ENCODE results near the gene TMOD1.
"Not testable (repeated sequence)": the region's sequence is repeated elsewhere in the genome, so short reads cannot be mapped to it uniquely, and the experiment has no call there.

The TMOD1 gene

DNA sequence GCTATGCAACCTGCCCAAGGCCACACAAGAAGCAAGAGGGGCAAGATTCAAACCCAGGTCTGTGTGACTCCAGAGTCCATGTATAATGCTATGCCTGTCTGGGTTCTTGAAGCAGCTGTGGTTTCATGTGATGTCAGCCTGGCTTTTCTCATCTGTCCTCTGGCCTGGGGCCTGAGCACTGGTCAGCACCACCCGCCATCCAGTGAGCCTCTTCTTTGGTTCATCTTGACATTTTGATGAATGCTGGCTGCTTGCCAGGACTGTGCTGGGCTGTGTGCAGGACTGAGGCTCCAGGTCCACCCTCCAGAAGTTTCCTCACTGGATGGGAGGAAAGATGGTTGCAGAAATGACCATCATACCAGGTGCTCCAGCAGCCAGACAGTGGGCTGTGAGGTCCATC lies 70.2 kb downstream of the TMOD1 start:
- no peak for DNase-seq

DNA sequence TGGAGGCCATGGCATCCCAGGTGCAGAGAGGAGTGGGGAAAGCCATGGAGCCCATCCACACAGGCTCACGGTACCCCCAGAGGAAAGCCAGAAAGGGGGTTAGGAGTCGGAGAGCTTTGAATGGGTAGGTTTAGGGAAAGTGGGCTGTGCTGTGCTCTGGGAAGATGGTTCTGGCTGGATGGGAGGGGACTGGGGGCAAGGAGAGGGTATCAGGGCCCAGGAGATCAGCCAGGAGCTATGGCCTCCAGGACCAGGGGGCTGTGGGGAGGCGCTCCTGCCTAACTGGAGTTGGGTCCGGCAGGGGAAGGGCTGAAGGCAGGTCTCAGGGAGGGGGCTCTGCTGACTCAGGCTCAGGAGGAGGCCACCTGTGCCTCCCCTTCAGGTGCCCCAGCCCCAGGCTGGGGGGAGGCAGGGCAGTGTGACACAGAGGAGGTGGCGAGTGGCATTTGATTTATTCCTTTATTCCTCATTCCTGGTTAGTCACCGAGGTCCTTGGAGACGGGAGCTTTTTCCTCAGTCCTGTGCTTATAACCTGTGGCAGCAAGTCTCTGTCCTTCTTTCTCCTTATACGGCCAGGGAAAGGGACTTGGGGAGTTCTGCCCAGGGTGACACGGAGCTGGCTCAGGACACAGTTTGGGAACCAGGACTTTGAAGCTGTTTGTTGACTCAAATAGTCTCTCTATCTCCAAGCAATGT lies 70.9 kb downstream of the TMOD1 start:
- DNase-seq = no peak

DNA sequence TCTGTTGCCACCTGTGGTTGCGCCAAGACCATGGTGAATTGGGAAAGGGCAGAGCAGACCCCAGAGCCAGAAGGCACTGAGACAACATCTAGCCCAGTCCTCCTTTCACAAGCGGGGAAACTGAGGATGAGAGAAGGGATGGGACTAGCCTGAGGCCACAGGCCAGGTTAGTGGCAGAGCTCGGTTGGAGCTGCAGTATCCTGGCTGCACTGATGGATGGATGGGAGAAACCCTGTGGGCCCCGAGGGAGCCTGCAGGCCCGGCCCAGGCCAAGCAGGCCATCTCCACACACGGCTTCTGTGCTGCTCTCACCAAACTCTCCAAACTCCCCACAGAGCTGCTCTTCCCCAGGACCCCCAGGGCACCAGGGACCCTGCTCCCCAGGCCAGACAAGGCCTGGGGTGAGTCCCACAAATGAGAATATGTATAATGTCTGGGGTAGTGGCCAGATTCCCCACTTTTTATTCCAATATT lies 71.5 kb downstream of the TMOD1 start:
- no peak for DNase-seq

DNA sequence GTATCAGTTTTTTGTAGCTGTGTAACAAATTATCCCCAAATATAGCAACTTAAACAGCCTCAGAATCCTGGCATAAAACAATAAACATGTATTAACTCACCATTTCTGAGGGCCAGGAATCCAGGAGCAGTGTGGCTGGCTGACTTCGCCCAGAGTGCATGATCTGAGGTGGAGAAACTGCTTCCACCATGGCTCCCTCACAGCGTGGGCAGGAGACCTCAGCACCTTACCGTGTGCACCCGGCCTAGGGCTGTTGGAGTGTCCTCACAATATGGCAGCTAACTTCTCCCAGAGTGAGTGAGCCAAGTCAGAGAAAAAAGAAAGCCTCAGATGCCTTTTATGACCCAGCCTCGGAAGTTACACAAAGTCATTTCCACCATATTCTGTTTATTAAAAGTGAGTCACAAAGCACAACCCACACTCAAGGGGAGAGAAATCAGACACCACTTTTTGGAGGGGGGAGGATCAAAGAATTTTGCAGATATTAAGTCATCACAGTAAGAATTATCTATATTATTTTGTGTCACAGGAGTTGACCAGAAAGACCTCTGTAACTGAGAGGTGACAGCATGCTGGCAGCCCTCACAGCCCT lies 72.1 kb downstream of the TMOD1 start:
- no peak for DNase-seq

- not testable (repeated sequence) for DNase-seq
Measured at GRCh38 chr9:97574101-97574571, 72.7 kb downstream of the TMOD1 start.

GRCh38 chr9:97574921-97575672 lies 73.6 kb downstream of the TMOD1 start:
- DNase-seq = not testable (repeated sequence)

- DNase-seq = no peak
Measured at GRCh38 chr9:97575673-97576200, 74.3 kb downstream of the TMOD1 start.

DNA sequence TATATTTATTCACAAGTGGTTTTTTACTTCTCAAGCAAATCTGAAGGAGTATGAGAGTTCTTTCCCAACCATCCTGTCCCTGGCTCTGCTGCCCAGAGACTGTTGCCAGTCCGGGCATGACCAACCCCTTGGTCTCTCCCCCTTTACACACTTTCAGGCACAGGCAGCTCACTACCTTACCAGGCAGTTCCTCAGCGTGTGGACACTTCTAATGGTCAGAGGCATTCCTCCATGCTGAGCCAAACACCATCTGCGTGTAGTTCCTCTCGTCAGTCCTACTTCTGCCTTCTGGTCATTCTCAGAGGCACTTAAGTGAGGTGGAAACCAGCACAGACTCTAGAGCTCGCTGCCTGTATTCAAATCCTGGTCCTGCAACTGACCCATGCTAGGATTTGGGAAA lies 75.6 kb downstream of the TMOD1 start:
- no peak for DNase-seq

DNA sequence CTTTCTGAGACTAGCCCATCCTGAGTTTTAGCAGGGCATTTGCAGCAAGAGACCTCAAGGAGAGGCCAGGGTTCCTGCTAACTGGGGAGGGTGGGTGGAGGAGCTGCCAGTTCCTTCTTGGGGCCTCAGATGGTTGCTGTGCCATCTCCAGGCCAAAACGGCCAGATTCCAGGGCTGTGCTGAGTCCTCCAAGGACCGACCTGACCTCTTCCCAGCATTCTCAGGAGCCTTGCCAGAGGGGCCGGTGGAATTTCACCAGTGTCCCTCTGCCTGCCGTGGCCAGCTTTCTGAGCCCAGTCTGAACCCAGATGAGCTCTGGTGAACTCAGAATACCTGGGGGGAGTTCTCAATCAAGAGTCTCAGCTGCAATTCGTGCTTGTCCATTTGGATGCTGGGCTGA lies 77.4 kb downstream of the TMOD1 start:
- DNase-seq = no peak

DNA sequence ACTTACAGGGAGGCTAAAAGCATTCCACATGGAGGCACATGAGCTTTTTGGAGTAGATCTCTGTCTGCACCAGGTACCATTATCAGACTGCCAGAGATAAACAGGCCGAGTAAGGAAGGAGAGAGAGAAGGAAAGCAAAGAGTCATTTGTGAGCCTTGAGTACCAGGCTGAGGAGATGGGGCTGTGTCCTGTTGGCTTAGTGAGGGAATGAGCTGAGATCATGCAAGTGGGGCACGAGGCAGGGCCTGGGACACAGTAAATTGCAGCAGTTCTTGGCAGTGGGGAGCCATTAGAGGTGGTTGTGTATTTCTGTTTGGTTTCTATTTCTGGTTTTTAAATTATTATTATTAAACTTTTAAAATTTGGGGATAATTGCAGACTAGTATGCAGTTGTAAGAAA lies 78.4 kb downstream of the TMOD1 start:
- DNase-seq = no peak

DNA sequence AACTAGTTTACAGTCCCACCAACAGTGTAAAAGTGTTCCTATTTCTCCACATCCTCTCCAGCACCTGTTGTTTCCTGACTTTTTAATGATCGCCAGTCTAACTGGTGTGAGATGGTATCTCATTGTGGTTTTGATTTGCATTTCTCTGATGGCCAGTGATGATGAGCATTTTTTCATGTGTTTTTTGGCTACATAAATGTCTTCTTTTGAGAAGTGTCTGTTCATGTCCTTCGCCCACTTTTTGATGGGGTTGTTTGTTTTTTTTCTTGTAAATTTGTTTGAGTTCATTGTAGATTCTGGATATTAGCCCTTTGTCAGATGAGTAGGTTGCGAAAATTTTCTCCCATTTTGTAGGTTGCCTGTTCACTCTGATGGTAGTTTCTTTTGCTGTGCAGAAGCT lies 80.1 kb downstream of the TMOD1 start:
- DNase-seq = not testable (repeated sequence)

DNA sequence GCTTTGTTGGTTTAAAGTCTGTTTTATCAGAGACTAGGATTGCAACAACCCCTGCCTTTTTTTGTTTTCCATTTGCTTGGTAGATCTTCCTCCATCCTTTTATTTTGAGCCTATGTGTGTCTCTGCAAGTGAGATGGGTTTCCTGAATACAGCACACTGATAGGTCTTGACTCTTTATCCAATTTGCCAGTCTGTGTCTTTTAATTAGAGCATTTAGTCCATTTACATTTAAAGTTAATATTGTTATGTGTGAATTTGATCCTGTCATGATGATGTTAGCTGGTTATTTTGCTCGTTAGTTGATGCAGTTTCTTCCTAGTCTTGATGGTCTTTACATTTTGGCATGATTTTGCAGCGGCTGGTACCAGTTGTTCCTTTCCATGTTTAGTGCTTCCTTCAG lies 83.3 kb downstream of the TMOD1 start:
- not testable (repeated sequence) for DNase-seq

DNA sequence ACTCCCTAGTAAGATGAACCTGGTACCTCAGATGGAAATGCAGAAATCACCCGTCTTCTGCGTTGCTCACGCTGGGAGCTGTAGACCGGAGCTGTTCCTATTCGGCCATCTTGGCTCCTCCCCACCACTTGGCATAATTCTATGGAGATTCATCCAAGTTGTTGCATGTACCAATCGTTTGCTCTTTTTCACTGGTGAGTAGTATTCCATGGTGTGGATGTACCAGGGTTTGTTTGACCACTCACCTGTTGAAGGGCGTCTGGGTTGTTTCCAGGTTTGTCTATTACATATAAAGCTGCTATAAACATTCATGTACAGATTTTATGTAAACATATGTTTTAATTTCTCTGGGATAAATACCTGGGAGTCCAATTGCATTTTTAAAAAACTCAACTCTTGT lies 85.4 kb downstream of the TMOD1 start:
- not testable (repeated sequence) for DNase-seq

GRCh38 chr9:97591535-97591934 lies 90.1 kb downstream of the TMOD1 start:
- DNase-seq = no peak

- no peak for DNase-seq
Measured at GRCh38 chr9:97592126-97592525, 90.7 kb downstream of the TMOD1 start.

- peak in 1 of 2 experiments; percentile 56 for DNase-seq
Measured at GRCh38 chr9:97593960-97594359, 92.5 kb downstream of the TMOD1 start.

DNA sequence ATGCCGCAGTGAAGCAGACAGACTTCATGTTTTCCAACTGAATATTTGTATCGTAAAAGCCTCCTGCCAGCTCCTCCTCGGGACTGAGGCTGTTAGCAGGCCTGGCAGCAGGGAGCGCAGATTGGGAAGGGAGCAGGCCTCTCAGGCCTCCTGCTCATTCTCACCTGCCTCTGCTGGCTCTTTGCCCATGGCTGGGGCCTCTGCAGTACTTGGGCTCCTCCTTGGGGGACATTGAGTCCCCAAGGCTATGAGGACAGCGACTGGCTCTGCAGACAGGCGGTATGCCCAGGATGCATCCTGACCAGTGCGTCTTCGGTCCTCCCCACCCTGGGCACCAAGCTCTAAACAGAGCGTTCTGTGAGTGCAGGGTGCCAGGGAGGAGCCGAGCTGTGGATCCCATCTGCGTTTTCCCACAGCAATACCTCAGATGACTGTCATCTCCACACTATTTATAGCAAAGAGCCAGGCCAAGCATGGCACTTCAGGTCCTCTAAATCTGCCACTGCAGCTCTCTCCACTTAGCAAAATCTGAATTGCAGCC lies 93.0 kb downstream of the TMOD1 start:
- DNase-seq = peak; percentile 11 to 67

DNA sequence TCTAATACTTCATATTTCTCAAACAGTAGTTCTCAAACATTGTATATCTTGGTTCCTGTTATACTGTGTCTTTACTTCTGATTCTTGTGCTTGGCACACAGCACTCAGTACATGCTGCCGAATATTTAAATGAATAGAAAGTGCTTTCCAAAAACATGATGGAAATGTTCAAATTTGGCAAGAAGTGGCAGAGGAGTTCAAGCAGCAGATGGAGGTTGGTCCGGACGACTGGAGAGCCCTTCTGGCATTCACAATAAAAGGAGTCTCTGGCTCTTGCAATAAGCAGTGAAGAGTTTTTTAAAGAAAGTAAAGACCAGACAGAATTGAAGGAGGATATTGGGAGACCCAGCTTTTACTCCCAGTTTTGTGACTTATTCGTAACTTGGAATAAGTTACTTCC lies 95.4 kb downstream of the TMOD1 start:
- peak; percentile 47 to 85 for DNase-seq

- DNase-seq = peak; percentile 53 to 70
Measured at GRCh38 chr9:97598461-97599288, 97.2 kb downstream of the TMOD1 start.

DNA sequence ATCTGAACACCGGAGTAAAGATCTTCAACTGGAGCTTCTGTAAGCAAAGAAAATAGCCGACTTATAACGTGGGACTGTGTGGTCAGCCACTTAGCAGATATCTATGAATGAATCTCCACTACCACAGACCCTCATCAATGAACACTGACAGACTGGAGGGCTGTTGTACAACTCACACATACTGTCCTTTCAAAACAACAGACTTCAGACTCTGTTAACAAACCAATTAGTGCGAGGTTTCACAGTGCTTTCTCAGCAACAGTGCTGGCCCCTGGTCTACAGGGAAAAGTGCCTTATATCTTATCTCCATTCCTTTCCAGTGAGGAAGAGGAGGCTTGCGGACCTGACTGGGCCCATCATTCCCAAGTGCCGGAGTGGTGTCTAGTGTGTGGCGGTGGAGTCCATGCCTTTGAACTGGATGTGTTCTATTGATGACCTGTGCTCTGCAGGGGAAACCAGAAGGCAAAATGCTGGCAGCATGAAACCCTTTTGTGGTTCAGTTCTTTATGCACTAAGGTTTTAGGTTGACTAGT lies 97.9 kb downstream of the TMOD1 start:
- no peak for DNase-seq

DNA sequence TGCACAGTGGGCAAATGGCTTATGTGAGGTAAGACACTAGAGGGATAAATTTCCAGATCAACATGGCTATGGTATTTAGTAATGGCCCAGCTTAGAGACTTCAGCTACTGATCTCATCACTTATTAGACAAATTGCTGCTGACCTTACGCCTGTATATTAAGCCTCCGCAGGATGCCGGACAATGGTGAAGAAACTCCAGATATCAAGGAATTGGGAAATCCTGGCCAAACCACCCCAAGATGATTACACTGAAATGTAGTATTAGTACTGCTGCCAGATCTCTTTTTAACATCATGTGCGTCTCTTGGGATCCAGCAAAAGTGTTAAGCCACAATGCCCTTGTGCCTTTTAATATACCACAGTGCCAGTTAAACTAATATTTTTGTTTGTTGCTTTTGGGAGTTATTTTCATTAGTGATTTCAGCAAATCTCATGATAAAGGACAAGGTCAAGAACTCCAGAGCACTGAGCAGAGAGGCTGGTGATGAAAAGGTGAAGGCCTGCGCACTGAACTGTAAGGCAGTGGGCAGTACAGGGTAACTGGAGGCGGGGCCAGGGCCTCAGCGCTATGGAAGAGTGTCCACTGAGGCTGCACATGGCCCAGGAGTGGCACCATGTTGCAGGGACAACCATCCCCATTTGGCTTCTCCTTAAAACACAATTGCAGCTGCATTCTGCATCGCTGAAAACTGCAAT lies 99.2 kb downstream of the TMOD1 start:
- no peak for DNase-seq
